ENCODE results near the gene RBFOX2. TPM values are rescaled to one million over a fixed set of nuclear protein-coding genes. Genes with fewer than 3 reads are reported as not detected.
A peak's percentile ranks its signal among the peaks of the same experiment; 100 is the strongest.
"Not testable (repeated sequence)": the region's sequence is repeated elsewhere in the genome, so short reads cannot be mapped to it uniquely, and the experiment has no call there.

The RBFOX2 gene
- total RNA-seq, 1 donor from 2014 or later: 84.4 TPM

GRCh38 chr22:35795476-35795875, 233.1 kb downstream of the RBFOX2 start:
- intact Hi-C loops (cut with DNase I): no loop called here
- DNase-seq (ENCODE audit: missing footprints): no peak
- no peak for ATAC-seq

GRCh38 chr22:35792506-35792905, 236.1 kb downstream of the RBFOX2 start:
- ATAC-seq: no peak
- DNase-seq (ENCODE audit: missing footprints): no peak
- intact Hi-C loops (cut with DNase I): no loop called here

- ATAC-seq; intact Hi-C loops (cut with DNase I); DNase-seq (ENCODE audit: missing footprints): not testable (repeated sequence)
These were observed 236.8 kb downstream of the RBFOX2 start for GRCh38 chr22:35791788-35792187.

GRCh38 chr22:35785181-35785923, 243.3 kb downstream of the RBFOX2 start:
- DNase-seq (ENCODE audit: missing footprints): no peak
- peak; percentile 53 for ATAC-seq
- intact Hi-C loops (cut with DNase I): no loop called here

- DNase-seq (ENCODE audit: missing footprints) (no peak), ATAC-seq (no peak)
- intact Hi-C loops (cut with DNase I): no loop called here
These were observed 244.0 kb downstream of the RBFOX2 start for GRCh38 chr22:35784633-35785032.

- intact Hi-C loops (cut with DNase I): no loop called here
- ATAC-seq: no peak
- no peak for DNase-seq (ENCODE audit: missing footprints)
These were observed 244.5 kb downstream of the RBFOX2 start for GRCh38 chr22:35783943-35784614.

GRCh38 chr22:35782504-35782903, 246.1 kb downstream of the RBFOX2 start:
- intact Hi-C loops (cut with DNase I): no loop called here
- ATAC-seq (no peak), DNase-seq (ENCODE audit: missing footprints) (no peak)

GRCh38 chr22:35781898-35782297, 246.7 kb downstream of the RBFOX2 start:
- DNase-seq (ENCODE audit: missing footprints) (no peak), ATAC-seq (no peak)
- intact Hi-C loops (cut with DNase I): no loop called here

GRCh38 chr22:35777335-35777975, 251.2 kb downstream of the RBFOX2 start:
- ATAC-seq: no peak
- DNase-seq (ENCODE audit: missing footprints): no peak
- intact Hi-C loops (cut with DNase I): no loop called here

- no peak for DNase-seq (ENCODE audit: missing footprints)
- intact Hi-C loops (cut with DNase I): no loop called here
- no peak for ATAC-seq
These were observed 253.3 kb downstream of the RBFOX2 start for GRCh38 chr22:35775339-35775738.

- DNase-seq (ENCODE audit: missing footprints): no peak
- intact Hi-C loops (cut with DNase I): loop anchor here (5.0 kb wide), 2 partner anchors 67 to 147 kb away; no protein-coding TSS in a partner anchor
- ATAC-seq: no peak
These were observed 258.6 kb downstream of the RBFOX2 start for GRCh38 chr22:35769974-35770373.

GRCh38 chr22:35766654-35767580, 261.7 kb downstream of the RBFOX2 start:
- ATAC-seq (peak; percentile 60), DNase-seq (ENCODE audit: missing footprints) (no peak)
- intact Hi-C loops (cut with DNase I): loop anchor here (5.0 kb wide), 2 partner anchors 70 to 150 kb away; no protein-coding TSS in a partner anchor

- intact Hi-C loops (cut with DNase I): no loop called here
These were observed 267.6 kb downstream of the RBFOX2 start for GRCh38 chr22:35761037-35761436.

GRCh38 chr22:35758394-35758793, 270.2 kb downstream of the RBFOX2 start:
- DNase-seq (ENCODE audit: missing footprints): no peak
- no peak for ATAC-seq
- intact Hi-C loops (cut with DNase I): no loop called here

More at GRCh38 chr22:35761037-35761436, 267.6 kb downstream of the RBFOX2 start:
- DNase-seq (ENCODE audit: missing footprints) (no peak), ATAC-seq (peak; percentile 65)

- no peak for DNase-seq (ENCODE audit: missing footprints)
- no peak for ATAC-seq
- intact Hi-C loops (cut with DNase I): no loop called here
These were observed 271.9 kb downstream of the RBFOX2 start for GRCh38 chr22:35756722-35757121.

- intact Hi-C loops (cut with DNase I): loop anchor here (5.0 kb wide), 1 partner anchor 168 kb away; no protein-coding TSS in a partner anchor
These were observed 273.9 kb downstream of the RBFOX2 start for GRCh38 chr22:35754761-35755160.

GRCh38 chr22:35752863-35753189, 275.8 kb downstream of the RBFOX2 start:
- intact Hi-C loops (cut with DNase I): loop anchor here (5.0 kb wide), 1 partner anchor 169 kb away; no protein-coding TSS in a partner anchor
- DNase-seq (ENCODE audit: missing footprints) (no peak), ATAC-seq (no peak)

More at GRCh38 chr22:35754761-35755160, 273.9 kb downstream of the RBFOX2 start:
- ATAC-seq (no peak), DNase-seq (ENCODE audit: missing footprints) (no peak)

- DNase-seq (ENCODE audit: missing footprints) (no peak), ATAC-seq (no peak)
- intact Hi-C loops (cut with DNase I): loop anchor here (5.0 kb wide), 1 partner anchor 170 kb away; no protein-coding TSS in a partner anchor
These were observed 276.4 kb downstream of the RBFOX2 start for GRCh38 chr22:35752006-35752862.
